Activated CD4-positive, alpha-beta T cell treated with anti-CD3 and anti-CD28 coated beads, Interleukin-2, amount 50 U/mL, for 24 hours (primary cell): ENCODE measurements around the gene SLC6A5.

Experiments used
- DNase-seq, 2 donors: peaks; one replicate each; pipeline ENCODE4 v3.0.0-alpha.2; 2020; ENCODE audit warnings: low read depth in 1 of 2, low spot score in 1 of 2

Gene SLC6A5

GRCh38 chr11:20668844-20669819 lies 69.7 kb downstream of the SLC6A5 start, which contains the start of gene NELL1:
TSS of gene NELL1 (plus strand) at chr11:20669586.
- no peak for DNase-seq

GRCh38 chr11:20669820-20670684 lies 70.6 kb downstream of the SLC6A5 start:
- no peak for DNase-seq

DNA sequence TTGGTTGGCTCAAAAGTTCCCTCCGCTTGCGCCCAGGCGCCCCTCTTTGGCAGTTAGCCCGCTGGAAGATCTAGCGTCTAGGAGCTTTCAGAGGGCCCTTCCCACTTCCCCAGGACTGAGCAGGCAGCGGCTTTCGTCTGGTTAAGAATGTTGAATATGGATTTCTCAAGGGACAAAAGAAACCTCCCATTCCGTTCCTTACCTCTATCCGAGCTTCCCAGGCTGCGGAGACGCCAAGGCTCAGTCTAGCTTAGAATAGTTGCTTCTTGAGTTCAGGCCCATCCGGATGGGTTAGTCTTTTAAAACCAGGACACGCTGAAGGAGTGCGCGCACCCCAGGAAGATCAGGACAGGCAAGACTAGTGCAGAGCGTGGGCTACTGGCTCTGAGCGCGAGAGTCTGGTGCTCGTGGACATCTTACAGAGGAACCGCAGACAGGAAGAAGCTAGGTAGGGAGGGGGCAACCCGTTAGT lies 71.6 kb downstream of the SLC6A5 start:
- no peak for DNase-seq

- no peak for DNase-seq
Measured at GRCh38 chr11:20671856-20672546, 72.6 kb downstream of the SLC6A5 start.

DNA sequence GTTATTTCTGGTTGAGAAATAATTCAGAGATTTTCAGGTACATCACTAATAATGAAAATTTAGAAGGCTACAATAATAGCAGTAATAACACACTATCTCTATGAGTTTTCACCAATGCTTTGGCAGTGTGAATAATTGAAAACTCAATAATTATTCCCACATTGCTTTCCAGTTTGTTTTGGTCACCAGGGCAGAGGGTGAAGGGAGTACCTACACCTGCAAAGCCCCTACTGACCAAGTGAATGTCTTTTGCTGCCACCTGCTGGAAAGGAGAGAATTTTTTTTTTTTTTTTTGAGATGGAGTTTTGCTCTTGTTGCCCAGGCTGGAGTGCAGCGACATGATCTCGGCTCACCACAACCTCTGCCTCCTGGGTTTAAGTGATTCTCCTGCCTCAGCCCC lies 73.2 kb downstream of the SLC6A5 start:
- DNase-seq = no peak

DNA sequence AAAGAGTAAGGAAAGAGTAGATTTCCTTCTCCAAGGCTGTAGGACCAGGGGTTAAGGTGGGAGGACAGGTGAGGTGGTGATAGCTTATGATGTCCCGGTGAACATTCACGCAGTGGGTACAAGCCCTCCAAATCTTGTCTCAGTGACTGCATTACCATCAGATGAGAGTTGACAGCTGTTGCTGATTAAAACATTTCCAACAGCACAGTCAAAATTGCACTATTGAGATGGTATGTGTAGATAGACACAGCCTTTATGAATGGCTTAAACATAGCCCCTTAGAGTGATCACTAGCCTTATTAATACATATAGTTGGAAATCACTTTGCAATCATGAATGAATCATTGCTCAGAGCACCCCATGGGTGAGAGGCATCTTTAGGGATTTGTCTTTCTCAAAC lies 77.2 kb downstream of the SLC6A5 start:
- DNase-seq = no peak

- DNase-seq = no peak
Measured at GRCh38 chr11:20688761-20689160, 89.4 kb downstream of the SLC6A5 start.

DNA sequence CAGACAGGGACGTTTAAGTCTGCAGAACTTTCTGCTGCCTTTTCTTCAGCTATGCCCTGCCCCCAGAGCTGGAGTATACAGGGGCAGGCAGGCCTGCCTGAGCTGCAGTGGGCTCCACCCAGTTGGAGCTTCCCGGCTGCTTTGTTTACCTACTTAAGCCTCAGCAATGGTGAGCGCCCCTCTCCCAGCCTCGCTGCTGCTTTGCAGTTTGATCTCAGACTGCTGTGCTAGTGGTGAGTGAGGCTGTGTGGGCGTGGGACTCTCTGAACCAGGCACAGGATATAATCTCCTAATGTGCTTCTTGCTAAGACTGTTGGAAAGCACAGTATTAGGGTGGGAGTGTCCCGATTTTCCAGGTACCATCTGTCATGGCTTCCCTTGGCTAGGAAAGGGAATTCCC lies 108.5 kb downstream of the SLC6A5 start:
- no peak for DNase-seq
